ENCODE results near the gene LGALS7B. TPM values are rescaled to one million over a fixed set of nuclear protein-coding genes. Genes with fewer than 3 reads are reported as not detected.
A peak's percentile ranks its signal among the peaks of the same experiment; 100 is the strongest.
"Not testable (repeated sequence)": the region's sequence is repeated elsewhere in the genome, so short reads cannot be mapped to it uniquely, and the experiment has no call there.

Gene LGALS7B
- total and polyA plus RNA-seq, 2 experiments from 2014 or later = 2.4 to 6.6 TPM

GRCh38 chr19:38813323-38813722 lies 24.3 kb downstream of the LGALS7B start:
- Histone ChIP-seq H3K36me3 (ENCODE audit: insufficient read depth) (no peaks in the 10 kb centered on the region), H4K20me1 (replicated peaks; ENCODE audit: insufficient read depth) (no peaks in the 10 kb centered on the region), H3K4me1 (ENCODE audit: insufficient read depth) (no peaks in the 10 kb centered on the region), H3K79me2 (replicated peaks; ENCODE audit: insufficient read depth) (no peaks in the 10 kb centered on the region), H3K27me3 (ENCODE audit: insufficient read depth) (no peaks in the 10 kb centered on the region), H3K4me3 (no peak overlapping the region), H3K27ac (ENCODE audit: low read depth) (no peak overlapping the region), H3K4me2 (no peak overlapping the region), H3F3A (replicated peaks; ENCODE audit: low read depth) (no peaks in the 10 kb centered on the region), H2AFZ (no peak overlapping the region), H3K9me2 (ENCODE audit: insufficient read depth) (no peaks in the 10 kb centered on the region)
- peaks cover 23% of the 10 kb centered on the region for H3K36me3 Mint-ChIP-seq (ENCODE audit: low read depth)
- TF ChIP-seq ZNF114 (CRISPR knock-in tag; IDR thresholded peaks at IDR 0.05) (no peak), NANOG (IDR thresholded peaks at IDR 0.05; ENCODE audit: borderline replicate concordance) (no peak)
- peaks cover 11% of the 10 kb centered on the region for H3K27me3 Mint-ChIP-seq (ENCODE audit: insufficient read depth, low read depth, poor library complexity)
- H3K4me1 Mint-ChIP-seq = no peaks in the 10 kb centered on the region
- H3K9me3 Mint-ChIP-seq = peaks cover 5% of the 10 kb centered on the region; the same call in 2 of the 3 replicates
- no peak for ATAC-seq
- H3K27ac Mint-ChIP-seq = no peak overlapping the region
- no peak overlapping the region for H3K4me3 Mint-ChIP-seq
- no peak for DNase-seq (ENCODE audit: low spot score)

- not testable (repeated sequence) for H3K9me2 ChIP-seq (ENCODE audit: insufficient read depth); H2AFZ ChIP-seq; H3K4me3 ChIP-seq; H4K20me1 ChIP-seq (replicated peaks; ENCODE audit: insufficient read depth); H3K9me3 Mint-ChIP-seq; DNase-seq (ENCODE audit: low spot score); H3K27ac ChIP-seq (ENCODE audit: low read depth); H3K4me2 ChIP-seq; H3K4me3 Mint-ChIP-seq; ATAC-seq; H3K27ac Mint-ChIP-seq; H3K79me2 ChIP-seq (replicated peaks; ENCODE audit: insufficient read depth); H3K4me1 Mint-ChIP-seq; H3K27me3 ChIP-seq (ENCODE audit: insufficient read depth); H3K36me3 ChIP-seq (ENCODE audit: insufficient read depth); H3F3A ChIP-seq (replicated peaks; ENCODE audit: low read depth); H3K4me1 ChIP-seq (ENCODE audit: insufficient read depth)
- Mint-ChIP-seq H3K36me3 (ENCODE audit: low read depth) (peaks cover 23% of the 10 kb centered on the region), H3K27me3 (ENCODE audit: insufficient read depth, low read depth, poor library complexity) (peaks cover 11% of the 10 kb centered on the region)
Measured at GRCh38 chr19:38813932-38814331, 24.9 kb downstream of the LGALS7B start.

- Histone ChIP-seq H3K27me3 (ENCODE audit: insufficient read depth) (no peaks in the 10 kb centered on the region), H3F3A (replicated peaks; ENCODE audit: low read depth) (no peaks in the 10 kb centered on the region), H3K79me2 (replicated peaks; ENCODE audit: insufficient read depth) (no peaks in the 10 kb centered on the region), H3K9me2 (ENCODE audit: insufficient read depth) (no peaks in the 10 kb centered on the region), H4K20me1 (replicated peaks; ENCODE audit: insufficient read depth) (no peaks in the 10 kb centered on the region; the same call in 1 of the 2 replicates), H3K4me1 (ENCODE audit: insufficient read depth) (peaks cover 6% of the 10 kb centered on the region), H3K4me2 (no peak overlapping the region), H3K4me3 (no peak overlapping the region), H3K27ac (ENCODE audit: low read depth) (no peak overlapping the region), H2AFZ (no peak overlapping the region), H3K36me3 (ENCODE audit: insufficient read depth) (no peaks in the 10 kb centered on the region)
- peaks cover 4% of the 10 kb centered on the region; the same call in 2 of the 3 replicates for H3K4me1 Mint-ChIP-seq
- ATAC-seq (peak; percentile 79), DNase-seq (ENCODE audit: low spot score) (peak; percentile 44)
- H3K27ac Mint-ChIP-seq = no peak overlapping the region
- H3K27me3 Mint-ChIP-seq (ENCODE audit: insufficient read depth, low read depth, poor library complexity) = peaks cover 9% of the 10 kb centered on the region
- H3K9me3 Mint-ChIP-seq = peaks cover 1% of the 10 kb centered on the region; the same call in 1 of the 3 replicates
- no peak overlapping the region for H3K4me3 Mint-ChIP-seq
- H3K36me3 Mint-ChIP-seq (ENCODE audit: low read depth) = peaks cover 27% of the 10 kb centered on the region
- TF ChIP-seq ETS1 (IDR thresholded peaks at IDR 0.05) (no peak), CREB1 (CRISPR knock-in tag; IDR thresholded peaks at IDR 0.05; ENCODE audit: low read depth) (no peak), EZH2phosphoT487 (IDR thresholded peaks at IDR 0.05; ENCODE audit: unreplicated experiment) (no peak), ZNF331 (CRISPR knock-in tag; IDR thresholded peaks at IDR 0.05; ENCODE audit: low read depth) (no peak), NANOG (IDR thresholded peaks at IDR 0.05; ENCODE audit: borderline replicate concordance) (no peak), JUNB (IDR thresholded peaks at IDR 0.05; ENCODE audit: unreplicated experiment) (no peak), ZNF114 (CRISPR knock-in tag; IDR thresholded peaks at IDR 0.05) (no peak), REST (IDR thresholded peaks at IDR 0.05; ENCODE audit: unreplicated experiment) (no peak)
Measured at GRCh38 chr19:38815059-38816001, 26.3 kb downstream of the LGALS7B start.
